Activated T-cell treated with anti-CD3 and anti-CD28 coated beads for 4 hours (primary cell): ENCODE measurements around the gene TLK2.
"Not testable (repeated sequence)": the region's sequence is repeated elsewhere in the genome, so short reads cannot be mapped to it uniquely, and the experiment has no call there.

ENCODE experiments used
- DNase-seq: peaks from one replicate; pipeline ENCODE4 v3.0.0-alpha.2; 2020

The TLK2 gene

GRCh38 chr17:62565817-62566216 is 87.2 kb downstream of the TLK2 start:
- no peak for DNase-seq

- DNase-seq = no peak
These were observed 88.5 kb downstream of the TLK2 start for GRCh38 chr17:62566996-62567578.

- no peak for DNase-seq
These were observed 93.9 kb downstream of the TLK2 start for GRCh38 chr17:62572488-62572887.

- no peak for DNase-seq
These were observed 94.3 kb downstream of the TLK2 start for GRCh38 chr17:62572888-62573401.

- no peak for DNase-seq
These were observed 95.0 kb downstream of the TLK2 start for GRCh38 chr17:62573480-62574117.

- DNase-seq = no peak
These were observed 97.8 kb downstream of the TLK2 start for GRCh38 chr17:62576382-62576781.

- DNase-seq = no peak
These were observed 100.3 kb downstream of the TLK2 start for GRCh38 chr17:62578757-62579487.

- DNase-seq = no peak
These were observed 102.3 kb downstream of the TLK2 start for GRCh38 chr17:62580947-62581346.

- no peak for DNase-seq
These were observed 103.1 kb downstream of the TLK2 start for GRCh38 chr17:62581764-62582163.

GRCh38 chr17:62587554-62587953 is 108.9 kb downstream of the TLK2 start:
- no peak for DNase-seq

- no peak for DNase-seq
These were observed 109.5 kb downstream of the TLK2 start for GRCh38 chr17:62588109-62588508.

GRCh38 chr17:62591333-62591732 is 112.7 kb downstream of the TLK2 start:
- DNase-seq = no peak

- DNase-seq = not testable (repeated sequence)
These were observed 113.2 kb downstream of the TLK2 start for GRCh38 chr17:62591822-62592221.

GRCh38 chr17:62592341-62593099 is 113.9 kb downstream of the TLK2 start:
- DNase-seq = no peak

- no peak for DNase-seq
These were observed 116.9 kb downstream of the TLK2 start for GRCh38 chr17:62595484-62595883.

- DNase-seq = no peak
These were observed 118.0 kb downstream of the TLK2 start for GRCh38 chr17:62596662-62597061.

GRCh38 chr17:62597150-62597549 is 118.5 kb downstream of the TLK2 start:
- no peak for DNase-seq

GRCh38 chr17:62597920-62598319 is 119.3 kb downstream of the TLK2 start:
- DNase-seq = no peak

GRCh38 chr17:62599964-62600657 is 121.5 kb downstream of the TLK2 start:
- no peak for DNase-seq

- DNase-seq = no peak
These were observed 122.2 kb downstream of the TLK2 start for GRCh38 chr17:62600805-62601204.

GRCh38 chr17:62601471-62601870 is 122.8 kb downstream of the TLK2 start:
- no peak for DNase-seq

- DNase-seq = not testable (repeated sequence)
These were observed 125.2 kb downstream of the TLK2 start for GRCh38 chr17:62603783-62604182.

- no peak for DNase-seq
These were observed 127.0 kb downstream of the TLK2 start for GRCh38 chr17:62605588-62605987.
